ENCODE measurements around the gene CFAP61.
"Not testable (repeated sequence)": the region's sequence is repeated elsewhere in the genome, so short reads cannot be mapped to it uniquely, and the experiment has no call there.

CFAP61 gene

GRCh38 chr20:20212675-20213096 is 160.4 kb downstream of the CFAP61 start:
- DNase-seq = peak; percentile 63

DNA sequence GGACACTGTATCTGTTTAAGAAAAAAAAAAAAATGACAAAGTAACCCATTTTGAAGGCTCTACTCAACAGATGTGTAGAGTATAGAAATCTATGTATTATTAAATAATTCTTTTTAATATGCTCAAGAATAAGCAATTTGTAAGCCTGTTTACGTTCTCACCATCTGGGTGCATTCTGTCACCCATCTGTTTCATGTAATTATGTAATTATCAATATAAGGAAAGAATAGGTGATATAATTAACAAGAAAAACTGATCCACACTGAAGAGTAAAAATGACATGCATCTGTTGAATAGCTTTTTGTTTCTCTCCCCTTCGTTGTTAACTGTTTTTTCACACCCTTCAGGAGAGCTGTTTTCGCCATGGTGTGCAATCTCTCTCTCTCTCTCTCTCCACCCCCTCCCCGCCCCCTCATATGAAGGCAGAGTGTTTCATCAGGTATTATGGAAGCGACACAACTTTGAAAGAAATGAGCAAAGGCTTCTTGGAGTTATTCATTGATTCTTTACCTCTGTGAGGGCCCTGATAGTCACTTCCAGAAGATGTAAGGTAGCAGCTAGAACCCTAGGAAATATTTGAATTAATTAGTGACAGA is 161.3 kb downstream of the CFAP61 start:
- peak; percentile 85 for DNase-seq

DNA sequence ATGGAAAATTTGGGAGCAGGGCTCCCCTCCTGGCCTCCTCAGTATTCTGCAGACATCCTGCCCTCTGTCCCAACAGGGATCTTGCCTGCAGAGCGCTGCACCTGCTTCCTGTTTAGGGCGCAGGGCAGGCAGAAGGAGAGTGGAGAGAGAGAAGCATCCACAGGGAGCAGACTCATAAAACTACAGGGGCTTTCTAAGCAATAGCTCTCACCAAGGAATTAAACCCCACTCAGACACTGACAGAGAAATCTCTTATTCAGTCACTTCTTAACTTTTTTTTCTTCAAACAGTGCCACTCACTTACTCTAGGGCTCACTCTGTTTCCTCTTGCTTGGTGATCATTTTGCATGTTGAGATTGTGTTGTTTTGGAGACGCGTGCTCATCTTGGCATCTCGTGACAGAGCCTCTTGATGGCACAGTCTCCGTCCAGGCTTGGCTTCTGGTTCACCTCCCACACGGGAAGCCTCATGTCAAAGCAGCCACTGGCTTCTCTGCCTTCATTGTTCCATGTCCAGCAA is 162.5 kb downstream of the CFAP61 start:
- peak; percentile 92 for DNase-seq

GRCh38 chr20:20215976-20216727 is 163.8 kb downstream of the CFAP61 start:
- DNase-seq = peak; percentile 81

GRCh38 chr20:20216941-20217340 is 164.6 kb downstream of the CFAP61 start:
- DNase-seq = no peak

DNA sequence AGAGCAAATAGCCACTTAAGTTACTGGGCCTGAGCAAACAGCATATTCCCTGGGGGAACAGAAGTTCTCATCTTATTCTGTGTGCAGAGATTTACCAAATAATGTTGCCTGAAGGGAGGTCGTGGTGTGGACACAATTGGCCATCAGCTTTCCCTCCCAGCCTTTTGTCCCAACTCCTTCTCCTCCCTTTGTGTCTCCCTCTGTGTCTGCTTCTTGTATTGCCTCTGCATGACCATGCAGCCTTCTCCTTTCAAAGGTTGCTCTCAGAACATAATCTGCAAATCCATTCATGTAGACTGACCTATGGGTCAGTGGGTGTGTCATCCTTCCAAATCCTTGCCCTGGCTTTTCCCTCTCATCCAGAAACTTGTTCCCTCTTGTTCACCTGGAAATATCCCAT is 165.3 kb downstream of the CFAP61 start:
- no peak for DNase-seq

GRCh38 chr20:20218106-20218505 is 165.8 kb downstream of the CFAP61 start:
- not testable (repeated sequence) for DNase-seq

GRCh38 chr20:20219016-20219415 is 166.7 kb downstream of the CFAP61 start:
- no peak for DNase-seq

DNA sequence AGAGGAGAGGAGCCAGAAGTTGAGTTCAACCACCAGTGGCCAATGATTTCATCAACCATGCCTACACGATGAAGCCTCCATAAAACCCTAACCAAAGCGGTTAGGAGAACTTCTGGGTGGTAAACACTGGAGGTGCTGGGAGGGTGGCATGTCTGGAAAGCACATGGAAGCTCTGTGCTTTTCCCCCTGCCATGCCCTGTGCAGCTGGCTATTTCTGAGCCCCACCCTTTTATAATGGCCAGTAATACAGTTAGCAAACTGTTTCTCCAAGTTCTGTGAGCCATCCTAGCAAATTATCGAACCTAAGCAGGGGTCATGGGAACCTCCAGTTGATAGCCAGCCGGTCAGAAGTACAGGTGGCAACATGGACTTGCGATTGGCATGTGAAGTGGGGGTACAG is 167.8 kb downstream of the CFAP61 start:
- DNase-seq = no peak

GRCh38 chr20:20223981-20224380 is 171.6 kb downstream of the CFAP61 start:
- DNase-seq = no peak

GRCh38 chr20:20224806-20225205 is 172.5 kb downstream of the CFAP61 start:
- DNase-seq = no peak

GRCh38 chr20:20225325-20226043 is 173.2 kb downstream of the CFAP61 start:
- no peak for DNase-seq

- DNase-seq = no peak
Measured at GRCh38 chr20:20226554-20226953, 174.2 kb downstream of the CFAP61 start.

DNA sequence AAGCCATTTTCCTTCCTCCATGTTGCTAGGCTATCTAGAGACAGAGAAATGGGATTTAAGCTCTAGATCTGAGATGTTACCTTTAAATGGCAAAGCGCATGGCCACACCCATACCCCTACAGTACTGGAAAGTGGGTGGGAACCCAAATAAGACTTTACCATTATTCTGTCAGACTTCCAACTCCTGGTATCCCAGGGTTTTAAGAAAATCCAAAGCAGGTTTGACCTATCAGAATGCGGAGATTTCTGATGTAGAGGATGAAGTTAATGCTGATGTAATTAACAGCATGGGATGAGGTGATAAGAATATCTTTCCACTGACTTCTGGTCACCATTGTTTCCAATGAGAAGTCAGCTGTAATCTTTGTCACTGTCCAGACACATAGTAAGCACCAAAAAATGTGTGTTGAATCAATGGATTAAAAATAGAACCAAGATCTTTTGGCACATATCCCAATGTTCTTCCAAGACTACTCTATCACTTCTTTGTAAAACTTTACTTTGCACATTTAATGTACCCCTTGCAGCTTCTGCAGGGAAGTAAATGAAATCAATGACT is 174.8 kb downstream of the CFAP61 start:
- DNase-seq = no peak

GRCh38 chr20:20228351-20228750 is 176.0 kb downstream of the CFAP61 start:
- no peak for DNase-seq

- DNase-seq = no peak
Measured at GRCh38 chr20:20229595-20229994, 177.3 kb downstream of the CFAP61 start.

- no peak for DNase-seq
Measured at GRCh38 chr20:20230741-20231140, 178.4 kb downstream of the CFAP61 start.

DNA sequence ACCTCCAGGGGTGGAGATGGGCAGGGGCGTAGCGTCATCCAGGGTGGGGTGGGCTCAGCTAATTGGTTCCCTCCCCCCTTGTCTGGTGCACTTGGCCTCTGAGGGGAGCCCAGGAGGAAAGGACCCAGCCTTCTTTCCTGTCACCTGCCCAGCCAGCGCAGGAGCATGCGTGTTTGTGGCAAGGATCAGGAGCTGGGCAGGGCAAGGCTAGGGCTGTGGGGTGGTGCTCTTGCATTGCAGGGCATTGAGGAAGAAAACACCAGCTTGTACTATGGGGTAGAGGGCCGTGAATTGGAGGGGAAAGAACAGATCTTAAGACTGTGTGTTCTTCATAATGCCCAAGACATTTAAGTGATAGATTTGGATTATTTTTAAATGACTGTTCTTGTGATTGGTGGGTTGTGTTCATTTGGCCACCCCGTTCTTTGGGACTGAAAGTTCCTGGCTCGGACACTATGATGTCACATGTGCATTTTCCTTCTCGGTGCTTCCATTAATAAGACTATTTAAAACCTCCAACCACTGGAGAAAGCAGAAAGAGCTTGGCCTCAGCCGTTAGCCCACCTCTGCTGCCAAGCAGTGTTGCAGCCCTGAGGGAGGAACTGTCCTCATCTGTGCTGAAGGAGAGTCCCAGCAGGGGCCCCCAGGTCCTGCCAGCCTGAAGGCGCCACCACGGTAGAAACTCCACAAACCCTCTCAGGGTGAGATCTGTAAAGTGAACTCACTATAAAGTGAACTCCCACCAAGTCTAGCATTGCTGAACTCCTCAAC is 179.4 kb downstream of the CFAP61 start:
- no peak for DNase-seq

DNA sequence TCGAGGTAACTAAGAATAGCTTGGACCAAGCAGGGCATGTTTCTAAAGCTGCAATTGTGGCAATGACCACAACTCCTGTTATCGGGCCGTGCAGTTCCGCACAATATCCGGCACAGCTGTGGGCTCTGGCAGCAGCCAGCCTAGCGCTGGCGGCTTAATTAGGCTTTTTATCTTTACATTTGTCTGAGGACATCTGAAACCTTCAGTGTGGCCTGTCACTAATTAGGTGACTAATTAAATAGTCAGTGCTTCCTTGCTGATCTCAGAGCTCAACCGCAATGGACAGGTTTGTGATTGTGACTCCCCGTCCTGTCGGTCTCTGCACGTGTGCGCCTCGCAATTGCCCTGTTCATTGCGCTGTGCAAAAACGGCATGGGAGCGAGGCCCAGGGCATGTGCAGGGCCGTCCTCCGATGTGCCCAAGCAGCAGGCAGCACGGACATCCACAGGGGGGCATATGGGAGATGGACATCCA is 180.7 kb downstream of the CFAP61 start:
- peak; percentile 36 for DNase-seq

DNA sequence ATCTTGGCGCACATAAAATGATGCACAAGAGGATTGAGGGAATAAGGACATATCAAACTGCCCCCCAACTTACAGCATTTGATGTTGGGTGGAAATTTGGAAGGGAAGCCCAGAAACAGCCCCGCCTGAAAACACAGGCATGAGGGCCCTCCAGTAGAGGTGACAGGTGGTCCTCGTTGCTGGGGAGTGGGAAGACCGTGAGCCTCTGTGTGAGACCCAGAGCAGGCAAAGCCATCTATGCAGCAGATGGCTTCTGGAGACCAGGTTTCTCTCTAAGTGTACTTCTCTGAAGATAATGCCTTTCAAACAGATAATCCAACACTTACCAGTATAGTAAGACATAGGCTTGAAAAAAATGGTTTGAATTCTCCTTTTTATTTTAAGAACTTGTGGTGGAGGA is 183.3 kb downstream of the CFAP61 start:
- DNase-seq = peak; percentile 59

GRCh38 chr20:20237093-20237959 is 185.0 kb downstream of the CFAP61 start:
- DNase-seq = peak; percentile 24

All from DMS 273 treated with DMSO at 0.1 percent for 48 hours (cell line).